NOMO-1 treated with dmso at 0.1 percent for 144 hours (cell line): ENCODE results near the gene PBXIP1.

Experiments used
- DNase-seq: peaks from one replicate; lab custom pipeline; 2025; ENCODE audit not compliant: unreplicated experiment; lab: John Stamatoyannopoulos, UW

Gene PBXIP1

DNA sequence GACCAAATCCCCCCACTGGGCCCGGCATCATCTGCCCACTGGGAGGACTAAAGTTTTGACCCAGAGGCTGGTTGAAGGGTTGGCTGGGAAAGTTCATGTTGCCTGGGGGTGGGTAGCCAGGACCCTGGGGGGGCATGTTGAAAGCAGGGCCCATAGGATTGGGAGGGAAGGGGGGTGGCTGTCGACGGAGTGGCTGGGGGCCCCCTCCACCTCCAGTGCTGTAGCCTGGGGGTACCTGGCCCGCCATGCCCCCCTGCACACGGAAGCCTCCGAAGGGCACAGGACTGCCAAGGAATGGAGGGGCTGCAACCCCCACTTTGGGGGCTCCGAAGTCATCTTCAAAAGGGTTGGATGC is 3.5 kb upstream of the PBXIP1 start:
- DNase-seq: no peak

DNA sequence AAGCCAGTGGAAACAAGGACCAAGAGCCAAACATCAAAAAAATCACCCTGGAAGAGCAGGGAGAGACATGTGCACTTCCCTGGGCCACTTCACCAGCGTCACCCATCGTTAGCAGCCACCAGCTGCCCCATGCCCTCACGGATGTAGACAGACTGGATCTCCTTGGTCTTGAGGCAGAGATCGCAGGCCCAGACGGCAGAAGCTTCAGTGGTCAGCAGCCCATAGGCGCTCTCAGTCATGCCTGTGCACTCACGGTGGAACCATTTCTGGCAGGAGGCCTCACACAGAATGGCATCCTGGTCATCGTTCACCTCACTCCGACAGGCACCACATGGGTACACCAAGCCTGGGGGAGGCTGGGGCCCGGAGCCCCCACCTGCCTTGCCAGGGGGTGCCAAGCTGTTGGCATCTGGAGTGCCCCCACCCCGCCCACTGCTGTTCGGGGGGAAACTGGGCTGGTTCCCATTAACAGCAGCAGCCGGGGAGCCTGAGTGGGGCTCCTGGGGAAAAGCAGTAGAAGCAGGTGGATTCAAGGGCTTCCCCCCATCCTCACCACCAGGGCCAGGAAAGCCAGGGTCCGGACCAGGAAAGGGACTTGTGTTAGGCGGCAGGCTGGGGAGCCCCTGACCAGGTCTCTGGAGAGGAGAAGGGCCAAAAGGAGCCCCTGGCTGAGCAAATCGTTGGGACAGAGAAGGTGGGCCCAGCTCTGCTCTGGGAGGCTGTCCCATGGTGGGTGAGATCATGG is 3.0 kb upstream of the PBXIP1 start:
- no peak for DNase-seq

- DNase-seq: no peak
These were observed 2.1 kb upstream of the PBXIP1 start for GRCh38 chr1:154958036-154958435.

DNA sequence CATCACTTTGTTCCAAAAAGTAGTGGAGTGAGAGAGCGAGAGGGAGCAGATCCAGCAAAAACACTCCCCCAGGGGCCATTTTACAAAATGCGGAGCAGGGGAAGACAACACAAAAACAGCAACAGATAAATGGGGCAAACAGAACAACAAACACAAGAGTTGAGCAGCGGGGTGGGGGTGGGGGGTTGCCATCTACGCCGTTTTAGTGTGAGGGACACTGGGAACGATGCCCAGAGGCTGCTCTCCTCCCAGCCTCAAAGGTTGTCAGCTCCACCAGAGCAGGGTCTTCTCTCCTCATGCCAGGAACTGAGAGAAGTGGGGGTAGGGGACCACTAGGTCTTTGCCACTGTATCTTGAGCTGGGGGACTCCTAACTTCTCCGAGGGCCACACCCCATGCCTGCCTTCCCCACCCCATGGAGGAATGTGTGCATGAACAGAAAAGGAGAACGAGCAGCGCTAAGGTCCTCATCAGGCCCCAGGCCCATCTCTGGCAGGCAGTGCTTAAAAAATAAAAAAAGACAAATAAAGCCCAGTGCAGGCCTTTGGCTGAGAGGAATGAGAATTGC is 1.3 kb upstream of the PBXIP1 start:
- no peak for DNase-seq

DNA sequence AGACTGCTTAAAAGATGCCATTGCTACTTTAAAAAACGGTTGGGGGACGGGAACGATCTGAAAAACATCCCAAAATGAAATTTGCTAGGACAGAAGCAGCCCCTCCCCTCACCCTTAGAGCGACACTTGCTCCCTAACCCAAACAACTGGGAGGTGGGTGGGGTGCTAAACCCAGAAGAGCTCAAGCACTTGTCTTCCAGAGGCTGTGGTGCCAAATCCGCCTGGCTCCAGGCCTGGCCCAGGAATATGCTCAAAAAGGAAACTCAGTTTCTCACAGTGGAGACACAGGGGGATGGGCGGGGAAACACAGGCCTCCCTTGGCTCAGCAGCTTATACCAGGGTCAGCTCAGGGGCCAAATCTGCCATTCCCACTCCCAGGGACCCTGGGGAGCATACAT is 644 bp upstream of the PBXIP1 start:
- no peak for DNase-seq

DNA sequence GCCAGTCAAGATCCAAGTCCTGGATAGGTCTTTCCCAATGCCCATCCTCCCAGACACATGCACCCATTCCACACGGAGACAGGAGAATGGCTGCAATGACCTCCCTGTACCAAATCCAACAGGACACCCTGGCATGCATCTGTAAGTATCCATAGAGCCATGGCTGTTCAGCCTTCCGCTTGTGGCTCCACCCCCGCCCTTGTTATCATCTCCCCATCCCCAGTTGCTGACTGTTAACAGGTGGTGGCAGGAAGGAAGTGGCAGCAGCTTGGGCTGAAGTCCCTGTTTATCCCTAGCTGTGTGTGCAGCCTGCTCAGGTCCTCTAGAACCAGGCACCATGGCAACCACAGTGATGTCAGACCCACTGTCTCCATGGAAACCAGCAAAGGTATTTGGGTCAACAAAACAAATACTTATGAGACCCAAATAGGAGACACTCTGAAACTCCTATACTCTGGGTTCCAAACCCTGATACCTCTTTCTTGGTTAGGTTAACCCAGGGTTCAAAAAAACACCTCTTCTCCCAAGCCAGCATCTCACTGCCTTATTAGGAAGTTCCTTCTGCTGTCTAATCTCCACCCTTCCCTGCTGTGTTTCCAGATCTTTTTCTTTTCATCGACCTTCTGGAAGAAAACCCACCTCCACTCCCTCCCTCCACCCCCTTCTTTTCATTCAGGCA is 721 bp downstream of the PBXIP1 start:
- DNase-seq: no peak

GRCh38 chr1:154954541-154954940 is 1.4 kb downstream of the PBXIP1 start:
- DNase-seq: no peak

DNA sequence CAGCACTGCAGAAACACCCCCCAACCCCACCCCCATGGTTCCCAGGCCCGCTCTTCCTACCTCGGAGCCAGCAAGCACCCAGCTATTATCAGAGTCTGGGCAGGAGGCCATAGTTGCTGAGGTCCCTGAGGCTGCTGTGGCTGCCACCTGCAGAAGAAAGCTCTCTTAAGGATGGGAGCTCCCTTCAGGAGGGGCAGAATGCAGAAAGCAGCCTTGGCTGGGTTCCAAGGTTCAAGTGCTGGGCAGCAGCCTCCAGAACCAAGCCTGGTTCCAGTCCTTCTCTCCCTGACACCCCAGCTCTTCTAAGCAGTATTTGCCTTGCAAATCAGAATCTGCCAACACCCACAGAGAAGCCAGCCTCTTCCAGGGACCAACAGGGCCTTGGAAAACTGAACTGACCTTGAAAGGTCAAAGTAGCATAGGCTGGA is 2.3 kb downstream of the PBXIP1 start:
- DNase-seq: no peak

- DNase-seq: no peak
These were observed 3.2 kb downstream of the PBXIP1 start for GRCh38 chr1:154952664-154953063.

- no peak for DNase-seq
These were observed 3.8 kb downstream of the PBXIP1 start for GRCh38 chr1:154951901-154952657.

DNA sequence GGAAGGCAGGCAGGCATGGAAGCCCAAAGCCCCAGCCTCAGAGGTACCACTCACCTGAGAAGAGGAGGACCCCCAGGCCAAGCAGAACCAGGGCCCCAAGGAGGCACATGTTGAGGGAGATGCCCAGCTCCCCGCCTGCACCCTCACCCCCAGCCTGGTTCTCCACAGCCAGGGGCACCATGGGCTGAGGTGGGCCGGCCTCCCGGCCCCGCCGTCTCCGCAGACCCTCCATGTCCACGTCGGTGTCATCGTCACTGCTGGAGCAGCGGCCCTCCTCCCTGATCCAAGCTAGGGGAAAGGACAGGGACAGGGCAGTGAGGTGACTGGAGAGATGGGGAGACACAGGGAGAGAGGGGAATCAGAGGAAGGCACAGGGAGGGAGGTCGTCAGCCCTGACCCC is 7.8 kb downstream of the PBXIP1 start:
- DNase-seq: no peak

- DNase-seq: no peak
These were observed 9.7 kb downstream of the PBXIP1 start for GRCh38 chr1:154945962-154946850.

DNA sequence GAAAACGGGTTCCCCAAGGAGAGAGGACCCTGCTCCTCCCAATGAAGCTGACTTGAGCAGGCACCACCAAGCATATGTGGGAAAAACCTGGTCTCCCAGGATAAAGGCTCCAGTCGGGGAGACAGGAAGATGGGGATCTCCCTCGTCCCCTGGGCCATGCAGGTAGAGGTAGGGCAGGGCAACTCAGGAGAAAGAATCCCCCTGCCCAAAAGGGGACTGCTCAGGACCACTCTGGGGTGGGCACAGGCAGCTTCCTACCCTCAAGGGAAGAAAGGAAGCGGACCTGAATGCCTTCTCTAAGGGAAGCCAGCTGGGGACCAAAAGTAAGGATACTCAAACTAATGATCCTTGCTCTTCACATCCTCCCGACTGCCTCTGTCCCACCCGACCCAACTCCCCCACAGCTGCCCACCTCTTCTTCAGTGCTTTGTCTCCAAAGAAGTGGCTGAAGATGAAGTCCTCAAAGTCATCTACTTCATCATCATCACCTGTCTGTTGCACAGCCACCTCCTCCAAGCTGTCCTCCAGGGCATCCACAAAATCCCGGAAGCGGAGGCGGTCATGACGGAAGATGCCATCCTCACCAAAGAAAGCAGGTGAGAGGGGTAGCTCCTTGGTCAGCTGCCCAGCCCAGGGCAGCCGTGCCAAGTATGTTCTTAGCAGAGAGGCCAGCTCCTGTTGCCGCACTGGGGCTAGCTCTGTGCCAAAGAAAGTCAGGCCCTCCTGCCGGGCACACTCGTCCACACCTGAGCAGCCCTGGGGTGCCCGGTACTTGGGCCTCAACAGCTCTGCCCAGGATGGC is 10.5 kb downstream of the PBXIP1 start:
- no peak for DNase-seq

DNA sequence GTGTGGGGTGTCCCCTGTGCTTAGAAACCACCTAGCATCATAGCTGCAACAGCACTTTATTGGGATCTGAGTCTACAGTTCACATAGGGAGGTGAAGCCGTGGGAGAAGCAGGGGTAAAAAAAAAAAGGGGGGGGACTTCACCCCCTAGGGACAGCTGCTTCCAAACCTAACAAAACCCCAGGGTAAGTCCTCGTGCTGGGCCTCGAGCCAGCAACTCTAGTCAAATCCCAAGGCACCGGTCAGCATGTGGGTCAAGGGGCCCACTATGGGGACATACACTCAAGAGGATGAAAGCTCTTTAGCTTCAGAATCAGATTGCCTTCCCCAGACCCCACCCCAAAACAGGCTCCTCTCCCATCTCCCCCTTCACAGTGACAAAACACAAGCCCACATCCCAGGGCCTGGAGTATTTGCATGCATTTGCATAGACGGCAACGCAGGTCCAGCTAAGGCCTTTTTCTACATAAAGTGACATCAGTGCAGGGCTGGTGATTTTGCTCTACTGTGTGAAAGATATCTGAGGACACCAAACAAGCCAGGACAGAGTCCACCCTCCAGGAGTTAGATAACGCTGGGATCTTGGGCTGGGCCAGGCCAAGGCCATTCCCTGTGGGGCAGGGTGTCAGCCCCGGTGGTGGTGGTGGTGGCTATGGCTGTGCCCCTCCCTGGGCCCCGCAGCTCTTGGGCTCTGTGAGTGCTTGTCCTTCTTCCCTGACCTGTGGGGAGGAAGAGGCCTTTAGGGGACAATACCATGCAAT is 11.3 kb downstream of the PBXIP1 start:
- DNase-seq: no peak

DNA sequence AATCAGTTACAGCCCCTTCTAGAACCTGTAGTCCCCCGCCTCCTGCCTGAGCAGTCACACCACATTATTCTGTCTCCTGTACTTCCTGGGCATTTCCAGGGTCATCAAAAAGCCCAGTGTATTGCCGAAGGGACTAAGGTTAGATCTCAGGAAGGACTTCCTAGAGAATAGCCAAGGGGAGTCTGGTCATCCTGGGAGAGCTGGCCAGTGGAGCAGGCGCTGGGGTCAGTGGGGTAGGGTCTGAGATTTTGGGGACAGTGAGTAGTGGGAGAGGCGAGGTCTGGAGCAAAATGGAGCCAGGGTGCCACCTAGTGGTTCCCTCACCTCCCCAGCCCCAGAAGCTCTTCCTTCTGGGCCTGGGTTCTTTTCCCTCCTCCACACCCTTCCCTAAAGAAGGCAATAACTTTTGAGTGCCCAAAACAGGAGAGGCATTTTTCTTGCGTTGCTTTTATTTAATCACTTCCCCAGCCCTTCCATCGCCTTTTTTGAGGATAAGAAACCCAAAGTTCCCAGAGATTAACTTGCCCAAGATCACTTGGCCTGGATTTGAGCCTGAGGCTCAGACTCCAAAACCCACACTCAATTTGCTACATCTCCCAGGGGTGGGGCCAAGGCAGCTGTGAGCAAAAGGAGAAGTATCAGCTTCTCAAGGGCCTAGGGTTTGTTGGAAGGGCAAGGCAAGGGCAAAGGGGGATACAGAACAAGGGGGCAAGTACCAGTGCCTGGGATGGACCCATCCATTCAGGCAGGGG is 12.1 kb downstream of the PBXIP1 start:
- peak; percentile 66 for DNase-seq

- DNase-seq: no peak
These were observed 14.4 kb downstream of the PBXIP1 start for GRCh38 chr1:154941333-154942013.

GRCh38 chr1:154940651-154941194 is 15.2 kb downstream of the PBXIP1 start:
- no peak for DNase-seq

DNA sequence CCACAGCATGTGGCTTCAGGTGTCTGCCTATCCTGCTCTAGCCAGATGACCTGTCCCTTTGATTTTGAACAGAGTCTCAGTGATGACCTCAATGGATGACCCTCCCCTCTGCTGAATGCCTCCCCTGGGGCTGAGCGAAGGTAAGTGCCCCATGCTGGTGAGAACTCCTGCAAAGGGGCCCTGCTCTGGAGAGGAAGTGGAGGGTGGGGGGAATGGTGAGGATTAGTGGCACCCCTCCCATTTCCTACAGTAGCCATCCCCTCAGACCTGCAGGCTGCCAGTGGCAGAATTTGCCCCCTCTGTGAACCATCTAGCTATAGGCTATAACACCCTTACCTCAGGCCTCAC is 15.7 kb downstream of the PBXIP1 start:
- no peak for DNase-seq
